ENCODE data around the gene SARDH. TPM values are rescaled to one million over a fixed set of nuclear protein-coding genes. Genes with fewer than 3 reads are reported as not detected.

The SARDH gene
- total RNA-seq, 1 experiment from 2014 or later: 9.9 TPM

- CTCF ChIA-PET: no interaction called here
- Histone ChIP-seq H3K9me2 (ENCODE audit: insufficient read depth) (no peaks in the 10 kb centered on the region), H3K4me2 (no peak overlapping the region), H3K27ac (no peak overlapping the region), H3K4me1 (replicated peaks; ENCODE audit: insufficient read depth) (no peaks in the 10 kb centered on the region), H3K4me3 (no peak overlapping the region), H2AFZ (no peak overlapping the region), H4K20me1 (ENCODE audit: insufficient read depth) (no peaks in the 10 kb centered on the region), H3K27me3 (ENCODE audit: insufficient read depth, low read depth) (peaks cover 97% of the 10 kb centered on the region), H3F3A (ENCODE audit: insufficient read depth, low read depth) (no peaks in the 10 kb centered on the region), H3K36me3 (ENCODE audit: low read depth) (no peaks in the 10 kb centered on the region), H3K79me2 (ENCODE audit: low read depth) (no peaks in the 10 kb centered on the region), H3K9me3 (ENCODE audit: insufficient read depth, low read depth) (no peaks in the 10 kb centered on the region)
- BruUV-seq (replicated peaks): no TSS peak
- intact Hi-C loops (cut with micrococcal nuclease; ENCODE audit: unreplicated experiment): loop anchor here (5.0 kb wide), 1 partner anchor 57 kb away; no protein-coding TSS in a partner anchor
- no peak for TF ChIP-seq EZH2 (IDR thresholded peaks at IDR 0.05; ENCODE audit: low read depth)
- TF ChIP-seq, protein P1, sequence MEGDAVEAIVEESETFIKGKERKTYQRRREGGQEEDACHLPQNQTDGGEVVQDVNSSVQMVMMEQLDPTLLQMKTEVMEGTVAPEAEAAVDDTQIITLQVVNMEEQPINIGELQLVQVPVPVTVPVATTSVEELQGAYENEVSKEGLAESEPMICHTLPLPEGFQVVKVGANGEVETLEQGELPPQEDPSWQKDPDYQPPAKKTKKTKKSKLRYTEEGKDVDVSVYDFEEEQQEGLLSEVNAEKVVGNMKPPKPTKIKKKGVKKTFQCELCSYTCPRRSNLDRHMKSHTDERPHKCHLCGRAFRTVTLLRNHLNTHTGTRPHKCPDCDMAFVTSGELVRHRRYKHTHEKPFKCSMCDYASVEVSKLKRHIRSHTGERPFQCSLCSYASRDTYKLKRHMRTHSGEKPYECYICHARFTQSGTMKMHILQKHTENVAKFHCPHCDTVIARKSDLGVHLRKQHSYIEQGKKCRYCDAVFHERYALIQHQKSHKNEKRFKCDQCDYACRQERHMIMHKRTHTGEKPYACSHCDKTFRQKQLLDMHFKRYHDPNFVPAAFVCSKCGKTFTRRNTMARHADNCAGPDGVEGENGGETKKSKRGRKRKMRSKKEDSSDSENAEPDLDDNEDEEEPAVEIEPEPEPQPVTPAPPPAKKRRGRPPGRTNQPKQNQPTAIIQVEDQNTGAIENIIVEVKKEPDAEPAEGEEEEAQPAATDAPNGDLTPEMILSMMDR (conservative IDR thresholded peaks at IDR 0.05): no peak
- no peak for DNase-seq
- POLR2A ChIA-PET (ENCODE audit: unreplicated experiment): no interaction called here
These were observed 83.2 kb downstream of the SARDH start for GRCh38 chr9:133654736-133655657.

- TF ChIP-seq, protein P1 (conservative IDR thresholded peaks at IDR 0.05): no peak
- no peak for TF ChIP-seq EZH2 (IDR thresholded peaks at IDR 0.05; ENCODE audit: low read depth)
- ChIA-PET POLR2A (ENCODE audit: unreplicated experiment) (no interaction called here), CTCF (no interaction called here)
- Histone ChIP-seq H3K27me3 (ENCODE audit: insufficient read depth, low read depth) (peaks cover 97% of the 10 kb centered on the region), H3K9me3 (ENCODE audit: insufficient read depth, low read depth) (no peaks in the 10 kb centered on the region), H3K4me1 (replicated peaks; ENCODE audit: insufficient read depth) (no peaks in the 10 kb centered on the region), H3K9me2 (ENCODE audit: insufficient read depth) (no peaks in the 10 kb centered on the region), H3K36me3 (ENCODE audit: low read depth) (no peaks in the 10 kb centered on the region), H3K4me2 (no peak overlapping the region), H3K79me2 (ENCODE audit: low read depth) (no peaks in the 10 kb centered on the region), H3F3A (ENCODE audit: insufficient read depth, low read depth) (no peaks in the 10 kb centered on the region), H4K20me1 (ENCODE audit: insufficient read depth) (no peaks in the 10 kb centered on the region), H3K4me3 (no peak overlapping the region), H2AFZ (no peak overlapping the region), H3K27ac (no peak overlapping the region)
- intact Hi-C loops (cut with micrococcal nuclease; ENCODE audit: unreplicated experiment): no loop called here
- no TSS peak for BruUV-seq (replicated peaks)
- no peak for DNase-seq
These were observed 84.5 kb downstream of the SARDH start for GRCh38 chr9:133653638-133654037.

- no peaks in the 10 kb centered on the region for H3F3A ChIP-seq (ENCODE audit: insufficient read depth, low read depth)
- H4K20me1 ChIP-seq (ENCODE audit: insufficient read depth): no peaks in the 10 kb centered on the region
- TF ChIP-seq, protein P1 (conservative IDR thresholded peaks at IDR 0.05): no peak
- no peak for TF ChIP-seq EZH2 (IDR thresholded peaks at IDR 0.05; ENCODE audit: low read depth)
- H3K27ac ChIP-seq: no peak overlapping the region
- peaks cover 97% of the 10 kb centered on the region for H3K27me3 ChIP-seq (ENCODE audit: insufficient read depth, low read depth)
- ChIA-PET CTCF (interaction anchor here (0.7 kb wide), 1 partner anchor 1501 kb away, joined by 4 read pairs; no protein-coding TSS in a partner anchor), POLR2A (ENCODE audit: unreplicated experiment) (no interaction called here)
- H3K4me2 ChIP-seq: no peak overlapping the region
- no peaks in the 10 kb centered on the region for H3K36me3 ChIP-seq (ENCODE audit: low read depth)
- intact Hi-C loops (cut with micrococcal nuclease; ENCODE audit: unreplicated experiment): no loop called here
- H2AFZ ChIP-seq: no peak overlapping the region
- no peak overlapping the region for H3K4me3 ChIP-seq
- no peaks in the 10 kb centered on the region for H3K9me2 ChIP-seq (ENCODE audit: insufficient read depth)
- H3K79me2 ChIP-seq (ENCODE audit: low read depth): no peaks in the 10 kb centered on the region
- DNase-seq: no peak
- no TSS peak for BruUV-seq (replicated peaks)
- no peaks in the 10 kb centered on the region for H3K9me3 ChIP-seq (ENCODE audit: insufficient read depth, low read depth)
- H3K4me1 ChIP-seq (replicated peaks; ENCODE audit: insufficient read depth): no peaks in the 10 kb centered on the region
These were observed 88.1 kb downstream of the SARDH start for GRCh38 chr9:133650026-133650425.

All from PC-9 (cell line).